Epithelial cell of proximal tubule (primary cell): ENCODE measurements around the gene TRPC4AP. TPM values are rescaled to one million over a fixed set of nuclear protein-coding genes. Genes with fewer than 3 reads are reported as not detected.

Experiments
- DNase-seq: peaks from one replicate; pipeline ENCODE4 v3.0.0-alpha.2; 2011; ENCODE audit warnings: low read depth
- H3K4me3 ChIP-seq: 2 replicates; pipeline ENCODE4 v1.5.1; 2011; ENCODE audit warnings: low read depth, mild to moderate bottlenecking, low read length
- total RNA-seq: library from RNA; depleted of rRNA; stranded (reverse); fragments of >200 nt; gene quantifications from 2 replicates; pipeline ENCODE4 v1.2.3, GENCODE V29; 2015
- TF ChIP-seq, protein P1 (sequence below): conservative IDR thresholded peaks from 2 replicates; pipeline ENCODE4 v1.5.1; 2012; ENCODE audit warnings: low read depth, mild to moderate bottlenecking, low read length

Gene TRPC4AP
- total RNA-seq, 1 donor from 2014 or later, result 58.6 TPM

DNA sequence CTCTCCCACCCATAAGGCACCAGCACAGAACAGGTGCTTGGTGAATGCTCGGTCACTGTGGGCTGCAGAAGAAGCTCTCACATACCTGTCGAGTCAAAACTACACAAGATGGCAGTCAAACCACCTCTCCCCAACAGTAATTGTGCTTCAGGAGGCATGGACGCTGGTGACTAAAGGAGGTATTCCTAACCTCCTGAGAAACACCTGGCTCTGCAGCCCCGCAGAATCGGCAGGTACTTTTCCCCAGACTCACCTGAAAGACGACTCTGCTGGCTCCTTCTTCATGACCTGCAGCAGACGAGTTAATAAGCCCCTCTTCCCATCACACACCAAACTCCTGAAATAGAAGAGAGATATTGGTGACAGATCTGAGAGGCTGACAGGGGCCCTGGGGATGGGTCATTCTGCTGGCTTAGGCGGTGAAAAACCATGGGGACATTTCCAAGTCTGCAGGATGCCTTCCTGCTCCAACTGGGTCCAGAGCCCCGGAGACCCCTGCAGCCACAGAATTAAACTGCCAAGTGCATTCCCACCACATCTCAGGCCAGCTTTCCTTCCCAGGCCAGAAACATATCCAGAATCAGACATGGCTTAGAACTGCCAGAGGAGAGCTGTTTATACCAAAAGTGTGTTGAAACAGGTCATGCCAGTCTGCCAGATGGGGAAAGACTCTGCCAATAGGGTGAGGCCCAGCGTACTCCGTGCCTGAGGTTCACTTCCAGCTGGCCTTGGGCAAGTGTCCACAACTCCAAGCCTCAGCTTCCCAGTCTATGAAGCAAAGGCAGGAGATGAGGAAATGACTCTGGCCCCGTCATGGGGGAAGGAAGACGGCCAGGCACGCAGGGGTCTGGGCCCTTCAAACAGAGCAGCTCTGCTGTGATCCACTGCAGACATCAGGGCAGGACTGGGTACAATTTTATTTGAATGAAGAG, 83.9 kb downstream of the TRPC4AP start:
- no peak overlapping the region for H3K4me3 ChIP-seq
- DNase-seq, result no peak
- TF ChIP-seq, protein P1, sequence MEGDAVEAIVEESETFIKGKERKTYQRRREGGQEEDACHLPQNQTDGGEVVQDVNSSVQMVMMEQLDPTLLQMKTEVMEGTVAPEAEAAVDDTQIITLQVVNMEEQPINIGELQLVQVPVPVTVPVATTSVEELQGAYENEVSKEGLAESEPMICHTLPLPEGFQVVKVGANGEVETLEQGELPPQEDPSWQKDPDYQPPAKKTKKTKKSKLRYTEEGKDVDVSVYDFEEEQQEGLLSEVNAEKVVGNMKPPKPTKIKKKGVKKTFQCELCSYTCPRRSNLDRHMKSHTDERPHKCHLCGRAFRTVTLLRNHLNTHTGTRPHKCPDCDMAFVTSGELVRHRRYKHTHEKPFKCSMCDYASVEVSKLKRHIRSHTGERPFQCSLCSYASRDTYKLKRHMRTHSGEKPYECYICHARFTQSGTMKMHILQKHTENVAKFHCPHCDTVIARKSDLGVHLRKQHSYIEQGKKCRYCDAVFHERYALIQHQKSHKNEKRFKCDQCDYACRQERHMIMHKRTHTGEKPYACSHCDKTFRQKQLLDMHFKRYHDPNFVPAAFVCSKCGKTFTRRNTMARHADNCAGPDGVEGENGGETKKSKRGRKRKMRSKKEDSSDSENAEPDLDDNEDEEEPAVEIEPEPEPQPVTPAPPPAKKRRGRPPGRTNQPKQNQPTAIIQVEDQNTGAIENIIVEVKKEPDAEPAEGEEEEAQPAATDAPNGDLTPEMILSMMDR, result no peak

DNA sequence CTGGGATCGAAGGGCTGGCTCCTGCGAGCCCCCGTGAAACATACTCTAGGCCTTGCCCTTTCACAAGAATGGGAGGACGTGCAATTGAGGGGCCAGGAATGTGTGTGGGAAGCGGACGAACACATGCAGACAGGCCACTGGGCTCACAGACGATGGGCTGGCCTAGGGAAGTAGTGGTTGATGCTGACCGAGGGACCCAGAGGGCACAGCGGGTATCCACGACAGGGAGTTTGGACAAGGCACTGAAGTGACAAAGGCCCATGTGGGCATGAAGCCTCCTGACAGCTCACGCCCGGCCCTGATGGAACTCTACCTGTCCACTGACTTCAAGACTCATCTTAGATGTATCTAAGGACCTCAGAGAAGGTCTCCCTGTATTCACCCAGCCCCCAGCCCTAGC, 84.7 kb downstream of the TRPC4AP start:
- TF ChIP-seq, protein P1, result no peak
- DNase-seq, result no peak
- H3K4me3 ChIP-seq, result no peak overlapping the region

DNA sequence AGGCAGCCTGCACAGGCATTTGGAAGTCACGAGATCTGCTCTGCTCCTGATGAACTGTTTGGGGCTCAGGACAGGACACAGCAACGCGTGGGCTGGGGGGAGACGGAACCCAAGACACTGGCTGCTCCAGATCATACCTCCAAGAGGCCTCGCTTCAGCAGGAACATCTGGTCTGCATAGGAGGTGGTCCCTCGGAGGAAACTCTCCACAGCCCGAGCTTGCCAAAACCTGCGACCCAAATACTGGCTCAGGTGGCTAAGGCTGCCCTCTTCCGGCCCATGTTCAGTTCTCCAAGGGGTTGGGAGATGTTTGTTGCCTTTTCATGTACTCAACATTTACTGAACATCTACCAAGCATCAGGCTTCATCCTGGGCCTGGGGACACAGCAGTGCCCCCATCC, 85.2 kb downstream of the TRPC4AP start:
- DNase-seq, result no peak
- no peak overlapping the region for H3K4me3 ChIP-seq
- TF ChIP-seq, protein P1, result no peak

DNA sequence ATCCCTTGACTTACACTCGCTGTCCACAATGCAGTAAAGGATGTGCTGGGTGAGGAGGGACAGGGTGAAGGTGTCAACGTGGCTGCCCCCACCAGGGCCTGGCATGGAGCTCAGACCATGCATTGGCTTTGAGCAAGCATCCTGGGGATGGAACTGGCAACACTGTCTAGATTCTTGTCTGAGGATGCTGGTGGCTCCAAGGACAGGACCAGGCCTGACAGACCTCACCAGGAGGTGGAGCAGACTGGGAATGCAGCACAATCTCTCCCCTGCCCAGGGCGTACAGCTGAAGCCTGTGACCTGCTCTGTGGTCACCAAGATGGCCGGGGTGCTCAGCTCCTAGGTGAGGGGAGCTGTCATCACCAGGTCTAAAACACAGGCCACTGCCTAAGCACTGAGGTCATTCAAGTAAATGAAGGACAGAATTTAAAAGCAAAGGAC, 86.1 kb downstream of the TRPC4AP start:
- no peak overlapping the region for H3K4me3 ChIP-seq
- no peak for DNase-seq
- TF ChIP-seq, protein P1, result no peak

DNA sequence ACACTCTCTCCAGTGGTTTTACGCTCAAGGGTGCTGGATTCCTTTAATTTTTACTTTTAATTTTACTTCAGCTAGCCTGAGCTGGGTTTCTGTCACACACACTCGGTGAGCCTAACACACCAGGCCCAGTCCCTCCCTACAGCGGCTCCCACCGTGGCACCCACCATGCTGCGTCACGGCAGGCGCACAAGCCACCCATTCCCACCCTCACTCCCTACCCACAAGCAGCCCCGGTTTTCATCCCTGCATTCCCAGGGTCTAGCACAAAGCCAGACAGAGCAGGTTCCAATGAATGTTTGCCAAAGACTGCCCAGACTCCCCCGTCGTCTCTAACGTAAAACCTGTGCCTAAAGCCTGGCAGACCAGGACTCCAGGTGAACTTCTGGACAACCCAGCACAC, 86.6 kb downstream of the TRPC4AP start:
- no peak for DNase-seq
- H3K4me3 ChIP-seq, result no peak overlapping the region
- TF ChIP-seq, protein P1, result no peak

DNA sequence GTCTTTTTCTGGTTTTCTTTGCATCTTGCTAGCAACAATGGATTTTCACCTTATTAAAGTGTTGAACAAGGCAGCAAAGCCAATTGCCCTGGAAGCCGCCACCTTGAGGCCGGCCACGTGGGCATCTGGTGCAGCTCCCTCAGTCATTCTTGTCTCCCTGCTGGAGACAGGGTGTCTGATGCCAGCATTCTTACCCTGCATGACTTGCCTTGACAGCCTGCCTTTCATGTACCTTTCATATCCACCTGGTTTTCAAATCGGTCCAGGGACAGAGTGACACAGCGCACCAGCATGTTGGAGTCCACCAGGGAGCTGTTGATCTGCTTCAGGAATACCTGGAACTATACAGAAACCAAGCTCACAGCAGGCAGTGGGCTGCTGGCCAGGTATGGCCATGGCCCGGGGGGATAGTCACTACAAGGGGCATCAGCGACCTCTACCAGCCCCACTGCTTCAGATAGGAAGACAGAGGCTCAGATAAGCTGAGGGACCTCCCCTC, 87.1 kb downstream of the TRPC4AP start:
- TF ChIP-seq, protein P1, result no peak
- no peak overlapping the region for H3K4me3 ChIP-seq
- no peak for DNase-seq
